GM12801 (cell line): Measurements from ENCODE around the gene NSMCE1.

Experiments used
- TF ChIP-seq, protein P1 (sequence below): IDR thresholded peaks from one replicate; pipeline ENCODE4 v1.5.1; 2011; ENCODE audit warnings: control low read depth; ENCODE audit not compliant: insufficient read length; ENCODE audit errors: extremely low read depth

Gene NSMCE1

DNA sequence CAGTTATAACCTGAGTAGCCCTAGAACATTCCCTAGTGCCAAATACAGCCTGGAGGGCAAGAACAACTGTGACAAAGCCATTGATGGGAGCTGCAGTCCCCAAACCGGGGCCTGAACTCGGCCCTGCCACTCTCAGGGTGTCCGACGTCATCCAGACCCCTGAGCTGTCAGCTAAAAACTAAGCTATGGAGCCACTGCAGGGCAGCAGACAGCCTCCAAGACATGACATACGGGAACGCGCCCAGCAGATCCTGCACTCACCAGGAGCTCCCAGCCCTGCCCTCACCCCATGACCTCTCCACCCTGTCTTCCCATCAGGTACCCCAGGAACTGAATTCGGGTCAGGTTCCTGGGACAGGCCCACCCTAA is 36.9 kb downstream of the NSMCE1 start:
- TF ChIP-seq, protein P1, sequence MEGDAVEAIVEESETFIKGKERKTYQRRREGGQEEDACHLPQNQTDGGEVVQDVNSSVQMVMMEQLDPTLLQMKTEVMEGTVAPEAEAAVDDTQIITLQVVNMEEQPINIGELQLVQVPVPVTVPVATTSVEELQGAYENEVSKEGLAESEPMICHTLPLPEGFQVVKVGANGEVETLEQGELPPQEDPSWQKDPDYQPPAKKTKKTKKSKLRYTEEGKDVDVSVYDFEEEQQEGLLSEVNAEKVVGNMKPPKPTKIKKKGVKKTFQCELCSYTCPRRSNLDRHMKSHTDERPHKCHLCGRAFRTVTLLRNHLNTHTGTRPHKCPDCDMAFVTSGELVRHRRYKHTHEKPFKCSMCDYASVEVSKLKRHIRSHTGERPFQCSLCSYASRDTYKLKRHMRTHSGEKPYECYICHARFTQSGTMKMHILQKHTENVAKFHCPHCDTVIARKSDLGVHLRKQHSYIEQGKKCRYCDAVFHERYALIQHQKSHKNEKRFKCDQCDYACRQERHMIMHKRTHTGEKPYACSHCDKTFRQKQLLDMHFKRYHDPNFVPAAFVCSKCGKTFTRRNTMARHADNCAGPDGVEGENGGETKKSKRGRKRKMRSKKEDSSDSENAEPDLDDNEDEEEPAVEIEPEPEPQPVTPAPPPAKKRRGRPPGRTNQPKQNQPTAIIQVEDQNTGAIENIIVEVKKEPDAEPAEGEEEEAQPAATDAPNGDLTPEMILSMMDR, result no peak

- TF ChIP-seq, protein P1, result no peak
These were observed 38.0 kb downstream of the NSMCE1 start for GRCh38 chr16:27230562-27231001.

GRCh38 chr16:27229891-27230470 is 38.6 kb downstream of the NSMCE1 start:
- TF ChIP-seq, protein P1, result no peak

- TF ChIP-seq, protein P1, result no peak
These were observed 39.7 kb downstream of the NSMCE1 start for GRCh38 chr16:27228621-27229501.

DNA sequence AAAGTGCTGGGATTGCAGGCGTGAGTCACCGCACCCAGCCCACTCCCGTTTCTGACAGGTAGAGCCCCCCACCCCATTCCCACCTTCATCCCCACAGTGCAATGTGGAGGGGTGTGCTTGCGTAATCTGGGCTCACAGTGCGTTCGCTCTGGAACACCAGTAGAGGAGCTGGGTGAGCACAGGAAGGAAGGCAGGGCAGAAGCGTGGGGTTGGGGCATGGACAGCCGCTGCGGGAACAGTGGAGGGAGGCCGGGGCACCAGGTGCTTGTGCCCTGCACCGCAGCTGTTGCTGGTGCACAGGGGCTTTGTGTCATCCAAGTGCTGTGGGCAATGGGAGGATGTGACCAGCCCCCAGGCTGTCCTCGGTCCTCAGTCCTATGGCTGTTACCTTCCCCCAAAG is 40.5 kb downstream of the NSMCE1 start:
- TF ChIP-seq, protein P1, result no peak

DNA sequence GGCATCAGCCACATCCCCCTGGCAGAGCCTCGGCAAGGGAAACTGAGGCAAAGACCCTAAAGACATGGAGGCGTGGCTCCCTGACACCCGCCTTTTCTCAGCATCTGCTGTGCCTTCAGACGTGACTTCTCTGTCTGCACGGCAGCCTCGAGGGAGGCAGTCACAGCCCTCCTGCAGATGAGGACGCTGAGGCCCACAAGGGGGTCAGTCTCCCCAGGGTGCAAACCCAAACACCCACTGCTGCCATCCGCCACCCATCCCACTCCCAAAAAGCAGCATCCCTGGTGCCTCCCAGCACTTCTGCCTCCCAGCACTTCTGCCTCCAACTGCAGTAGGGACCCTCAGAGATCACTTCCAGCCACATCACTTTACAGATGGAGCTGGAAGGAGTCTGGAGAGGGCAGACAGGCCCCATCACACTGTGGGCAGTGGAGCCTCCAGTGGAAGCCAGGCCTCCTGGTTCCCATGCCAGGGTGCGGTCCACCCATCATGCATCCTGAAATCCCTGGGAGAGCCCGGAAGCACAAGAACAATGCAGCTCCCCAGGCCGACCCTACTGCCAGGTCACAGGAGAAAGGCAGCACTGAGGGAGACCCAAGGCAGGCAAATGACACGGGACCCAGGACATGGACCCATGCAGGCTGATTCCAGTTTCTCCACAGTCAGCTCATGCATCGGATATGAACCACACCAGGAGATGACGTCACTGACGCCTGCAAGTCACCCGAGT is 41.4 kb downstream of the NSMCE1 start:
- TF ChIP-seq, protein P1, result no peak

- TF ChIP-seq, protein P1, result no peak
These were observed 42.1 kb downstream of the NSMCE1 start for GRCh38 chr16:27226476-27226875.
